Activated naive CD8-positive, alpha-beta T cell treated with anti-CD3 and anti-CD28 coated beads, Interleukin-2, amount 50 U/mL, for 24 hours (primary cell): ENCODE data around the gene ERI3.

Experiments
- ATAC-seq: fragments of 150-1000 bp; cut with Tn5 transposase; one replicate; pipeline ENCODE4 v1.10.0; 2021
- DNase-seq: peaks from one replicate; pipeline ENCODE4 v3.0.0; 2021
- H3K27ac Mint-ChIP-seq: one replicate; pipeline ENCODE4 v1.8.0; 2021; ENCODE audit warnings: mild to moderate bottlenecking, mixed read lengths
- H3K27me3 Mint-ChIP-seq: one replicate; pipeline ENCODE4 v1.8.0; 2021; ENCODE audit warnings: mixed read lengths
- H3K36me3 Mint-ChIP-seq: one replicate; pipeline ENCODE4 v1.8.0; 2021; ENCODE audit warnings: low read depth, mixed read lengths
- H3K4me1 Mint-ChIP-seq: one replicate; pipeline ENCODE4 v1.8.0; 2021; ENCODE audit warnings: mixed read lengths
- H3K4me3 Mint-ChIP-seq: one replicate; pipeline ENCODE4 v1.8.0; 2021; ENCODE audit warnings: mild to moderate bottlenecking, moderate library complexity, mixed read lengths
- H3K9me3 Mint-ChIP-seq: one replicate; pipeline ENCODE4 v1.8.0; 2021; ENCODE audit warnings: mixed read lengths

Gene ERI3

GRCh38 chr1:44333376-44333775, 21.7 kb downstream of the ERI3 start:
- no peak overlapping the region for H3K27ac Mint-ChIP-seq
- H3K9me3 Mint-ChIP-seq: no peaks in the 10 kb centered on the region
- H3K4me1 Mint-ChIP-seq: no peaks in the 10 kb centered on the region
- ATAC-seq (no peak), DNase-seq (no peak)
- peaks cover 28% of the 10 kb centered on the region for H3K36me3 Mint-ChIP-seq
- H3K27me3 Mint-ChIP-seq: no peaks in the 10 kb centered on the region
- H3K4me3 Mint-ChIP-seq: no peak overlapping the region

DNA sequence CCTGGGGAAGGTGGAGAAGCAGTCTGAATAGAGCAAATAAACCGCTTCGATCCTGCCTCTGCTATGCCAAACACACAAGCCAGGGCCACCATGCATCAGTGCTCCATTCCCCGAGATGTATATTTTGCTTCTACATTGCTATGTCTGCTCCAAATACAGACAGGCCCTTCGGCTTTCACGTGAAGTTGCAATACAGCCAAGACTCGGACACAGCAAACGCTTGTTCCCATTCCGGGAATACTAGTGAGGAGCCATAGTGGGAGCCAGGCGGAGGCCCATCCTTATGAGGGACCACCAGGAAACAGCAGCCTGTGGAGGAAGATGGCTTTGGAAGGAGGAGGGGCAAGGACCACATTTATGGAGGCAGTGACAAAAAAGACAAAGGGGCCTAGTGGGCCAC, 22.6 kb downstream of the ERI3 start:
- DNase-seq: no peak
- Mint-ChIP-seq H3K9me3 (no peaks in the 10 kb centered on the region), H3K27ac (no peak overlapping the region), H3K4me1 (no peaks in the 10 kb centered on the region), H3K36me3 (peaks cover 20% of the 10 kb centered on the region), H3K4me3 (no peak overlapping the region), H3K27me3 (no peaks in the 10 kb centered on the region)
- no peak for ATAC-seq

DNA sequence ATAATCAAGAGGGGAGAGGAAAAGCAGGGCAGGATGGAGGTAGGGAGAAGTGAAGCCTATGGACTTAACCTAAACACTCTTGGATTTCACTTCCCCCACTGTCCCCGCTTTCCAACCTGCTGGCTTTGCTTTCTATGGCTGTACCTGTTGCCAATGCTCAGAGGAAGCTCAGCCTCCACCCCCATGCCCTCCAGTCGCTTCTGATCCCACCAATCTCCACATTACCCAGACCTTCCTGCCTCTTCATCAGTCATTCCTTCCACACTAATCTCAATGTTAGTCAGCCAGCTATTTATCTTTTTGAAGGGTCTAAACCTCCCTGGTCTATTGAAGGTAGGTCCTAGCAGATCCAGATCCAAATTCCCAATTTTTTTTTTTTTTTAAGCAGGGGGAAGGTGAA, 24.1 kb downstream of the ERI3 start:
- H3K36me3 Mint-ChIP-seq: peaks cover 7% of the 10 kb centered on the region
- H3K4me1 Mint-ChIP-seq: no peaks in the 10 kb centered on the region
- no peak for DNase-seq
- H3K27ac Mint-ChIP-seq: no peak overlapping the region
- H3K4me3 Mint-ChIP-seq: no peak overlapping the region
- no peaks in the 10 kb centered on the region for H3K9me3 Mint-ChIP-seq
- no peaks in the 10 kb centered on the region for H3K27me3 Mint-ChIP-seq
- no peak for ATAC-seq

- ATAC-seq: no peak
- Mint-ChIP-seq H3K9me3 (no peaks in the 10 kb centered on the region), H3K36me3 (peaks cover 7% of the 10 kb centered on the region), H3K4me1 (no peaks in the 10 kb centered on the region), H3K4me3 (no peak overlapping the region), H3K27me3 (no peaks in the 10 kb centered on the region), H3K27ac (no peak overlapping the region)
- DNase-seq: no peak
Measured at GRCh38 chr1:44328671-44329416, 26.2 kb downstream of the ERI3 start.

GRCh38 chr1:44327679-44328491, 27.2 kb downstream of the ERI3 start:
- no peak for DNase-seq
- no peaks in the 10 kb centered on the region for H3K4me1 Mint-ChIP-seq
- no peak for ATAC-seq
- no peak overlapping the region for H3K27ac Mint-ChIP-seq
- peaks cover 6% of the 10 kb centered on the region for H3K36me3 Mint-ChIP-seq
- H3K9me3 Mint-ChIP-seq: no peaks in the 10 kb centered on the region
- H3K4me3 Mint-ChIP-seq: no peak overlapping the region
- H3K27me3 Mint-ChIP-seq: no peaks in the 10 kb centered on the region

GRCh38 chr1:44326821-44327465, 28.1 kb downstream of the ERI3 start:
- Mint-ChIP-seq H3K4me3 (no peak overlapping the region), H3K27ac (no peak overlapping the region)

GRCh38 chr1:44326024-44326701, 28.9 kb downstream of the ERI3 start:
- Mint-ChIP-seq H3K4me3 (no peak overlapping the region), H3K9me3 (no peaks in the 10 kb centered on the region), H3K4me1 (no peaks in the 10 kb centered on the region), H3K27ac (no peak overlapping the region), H3K27me3 (no peaks in the 10 kb centered on the region), H3K36me3 (peaks cover 3% of the 10 kb centered on the region)
- ATAC-seq (no peak), DNase-seq (no peak)

More at GRCh38 chr1:44326821-44327465, 28.1 kb downstream of the ERI3 start:
- Mint-ChIP-seq H3K4me1 (no peaks in the 10 kb centered on the region), H3K36me3 (peaks cover 3% of the 10 kb centered on the region), H3K27me3 (no peaks in the 10 kb centered on the region), H3K9me3 (no peaks in the 10 kb centered on the region)
- DNase-seq (no peak), ATAC-seq (no peak)

GRCh38 chr1:44323947-44324346, 31.1 kb downstream of the ERI3 start:
- Mint-ChIP-seq H3K27ac (no peak overlapping the region), H3K36me3 (peaks cover 5% of the 10 kb centered on the region), H3K9me3 (no peaks in the 10 kb centered on the region), H3K4me1 (no peaks in the 10 kb centered on the region), H3K27me3 (no peaks in the 10 kb centered on the region), H3K4me3 (no peak overlapping the region)
- DNase-seq: no peak
- no peak for ATAC-seq

DNA sequence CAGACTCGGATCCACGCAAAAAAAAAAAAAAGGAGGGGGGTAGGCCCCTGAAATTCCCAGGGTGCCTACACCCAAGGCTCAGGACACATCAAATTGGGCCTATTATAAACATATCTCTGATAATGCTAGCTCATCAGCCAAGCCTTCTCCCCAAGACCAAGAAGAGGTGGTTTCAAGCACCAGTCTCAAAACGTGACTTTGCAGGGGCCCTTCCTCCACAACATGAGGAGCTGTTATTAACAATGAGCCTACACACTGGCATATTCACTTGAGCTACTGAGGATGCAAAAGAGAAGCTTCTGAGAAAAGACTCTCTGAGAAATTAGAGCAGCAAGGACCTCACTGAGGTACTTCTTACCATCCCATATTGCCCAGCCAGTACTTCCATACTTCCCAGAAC, 32.7 kb downstream of the ERI3 start:
- H3K4me3 Mint-ChIP-seq: no peak overlapping the region
- H3K27me3 Mint-ChIP-seq: no peaks in the 10 kb centered on the region
- ATAC-seq (no peak), DNase-seq (no peak)
- H3K36me3 Mint-ChIP-seq: peaks cover 13% of the 10 kb centered on the region
- no peaks in the 10 kb centered on the region for H3K9me3 Mint-ChIP-seq
- H3K27ac Mint-ChIP-seq: no peak overlapping the region
- H3K4me1 Mint-ChIP-seq: no peaks in the 10 kb centered on the region

DNA sequence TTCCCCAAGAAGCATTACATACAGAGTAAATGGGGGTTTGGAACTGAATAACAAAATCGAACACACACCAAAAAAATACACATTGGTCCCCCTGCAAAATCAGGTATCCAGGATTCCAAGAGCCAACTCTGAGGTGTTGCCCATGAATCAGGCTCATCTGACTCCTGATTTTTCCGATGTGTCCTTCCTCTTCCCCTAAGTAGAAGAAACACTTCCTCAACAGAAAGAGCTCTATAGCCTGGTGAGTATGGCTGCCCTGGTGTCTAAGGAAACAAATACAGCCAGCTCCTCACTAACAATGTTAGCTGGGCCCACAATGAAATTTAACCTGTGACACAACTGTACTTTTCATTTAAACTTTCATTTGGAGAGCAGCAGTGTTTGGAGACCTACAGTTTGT, 33.6 kb downstream of the ERI3 start:
- DNase-seq: no peak
- Mint-ChIP-seq H3K4me1 (no peaks in the 10 kb centered on the region), H3K36me3 (peaks cover 15% of the 10 kb centered on the region), H3K4me3 (no peak overlapping the region), H3K27ac (no peak overlapping the region), H3K9me3 (no peaks in the 10 kb centered on the region), H3K27me3 (no peaks in the 10 kb centered on the region)
- no peak for ATAC-seq

DNA sequence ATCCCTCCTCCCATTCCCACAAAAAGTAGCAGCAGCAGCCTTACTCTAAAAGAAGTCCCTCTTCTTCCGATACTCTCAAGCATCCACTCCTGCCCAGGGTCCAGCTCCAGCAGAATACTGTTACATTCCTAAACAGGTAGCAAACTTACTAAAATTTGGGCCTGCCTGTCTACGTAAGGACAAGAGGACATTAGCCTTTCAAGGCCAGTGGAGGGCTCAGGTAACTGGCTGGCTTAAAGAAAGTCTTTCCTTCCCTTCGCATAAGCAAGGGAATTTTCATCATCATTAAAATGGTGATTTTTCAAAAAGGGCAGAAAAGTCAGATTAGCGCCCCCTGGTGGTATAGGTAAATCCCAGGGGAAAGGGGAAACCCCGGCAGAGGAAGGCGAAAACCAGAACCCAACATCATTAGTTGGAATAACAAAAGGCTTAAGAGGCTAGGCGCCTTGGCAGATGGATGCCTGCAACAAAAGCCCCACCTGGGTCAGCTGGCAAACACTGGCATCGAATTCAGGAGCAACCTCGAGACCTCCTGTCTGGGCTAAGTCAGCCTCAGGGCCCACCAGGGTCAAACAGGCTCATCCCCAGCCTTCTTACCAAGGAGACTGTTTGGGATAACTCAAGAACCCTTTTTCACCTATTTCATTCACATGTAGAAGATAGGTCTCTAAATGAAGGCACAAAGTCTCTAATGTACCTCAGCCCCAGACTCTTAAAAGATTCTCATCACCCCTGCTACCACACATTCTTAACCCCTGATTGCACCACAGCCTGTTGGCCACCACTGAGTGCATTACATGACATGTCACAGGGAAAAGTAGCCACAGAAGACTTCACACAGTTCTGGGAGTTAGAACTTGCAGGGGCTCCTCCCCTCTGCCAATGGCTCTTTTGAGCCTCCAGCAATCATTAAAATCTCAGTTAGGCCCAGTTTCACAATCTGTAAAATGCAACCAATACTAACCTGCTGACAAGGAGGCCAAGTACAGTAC, 36.7 kb downstream of the ERI3 start:
- Mint-ChIP-seq H3K4me3 (no peak overlapping the region), H3K27me3 (no peaks in the 10 kb centered on the region), H3K27ac (no peak overlapping the region), H3K36me3 (peaks cover 12% of the 10 kb centered on the region), H3K4me1 (no peaks in the 10 kb centered on the region), H3K9me3 (no peaks in the 10 kb centered on the region)
- ATAC-seq: no peak
- peak; percentile 55 for DNase-seq

- Mint-ChIP-seq H3K4me1 (no peaks in the 10 kb centered on the region), H3K9me3 (no peaks in the 10 kb centered on the region), H3K36me3 (peaks cover 12% of the 10 kb centered on the region), H3K27ac (no peak overlapping the region), H3K4me3 (no peak overlapping the region), H3K27me3 (no peaks in the 10 kb centered on the region)
- ATAC-seq (no peak), DNase-seq (no peak)
Measured at GRCh38 chr1:44316231-44316759, 38.8 kb downstream of the ERI3 start.

DNA sequence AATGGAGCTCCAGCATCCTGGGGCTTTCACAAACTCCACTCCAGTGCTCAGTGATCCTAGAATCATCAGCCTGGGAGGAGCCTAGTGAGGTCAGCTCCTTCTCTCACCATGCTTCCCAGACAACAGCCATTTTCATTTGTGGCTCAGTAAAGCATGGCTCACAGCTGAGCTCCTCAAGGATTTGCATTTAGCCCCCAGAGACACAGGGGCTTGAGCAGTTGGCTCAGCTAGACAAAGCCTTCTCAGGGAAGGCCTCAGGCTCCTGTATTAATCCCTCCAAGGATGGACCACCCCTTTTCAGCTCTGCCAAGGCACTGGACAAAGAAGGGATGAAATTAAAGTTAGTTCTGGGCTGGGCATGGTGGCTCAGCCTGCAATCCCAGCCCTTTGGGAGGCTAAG, 39.5 kb downstream of the ERI3 start:
- Mint-ChIP-seq H3K4me1 (no peaks in the 10 kb centered on the region), H3K27ac (no peak overlapping the region), H3K9me3 (no peaks in the 10 kb centered on the region), H3K36me3 (peaks cover 12% of the 10 kb centered on the region), H3K4me3 (no peak overlapping the region), H3K27me3 (no peaks in the 10 kb centered on the region)
- ATAC-seq (no peak), DNase-seq (no peak)
